ENCODE data around the gene DNAJC16.

DNAJC16 gene

DNA sequence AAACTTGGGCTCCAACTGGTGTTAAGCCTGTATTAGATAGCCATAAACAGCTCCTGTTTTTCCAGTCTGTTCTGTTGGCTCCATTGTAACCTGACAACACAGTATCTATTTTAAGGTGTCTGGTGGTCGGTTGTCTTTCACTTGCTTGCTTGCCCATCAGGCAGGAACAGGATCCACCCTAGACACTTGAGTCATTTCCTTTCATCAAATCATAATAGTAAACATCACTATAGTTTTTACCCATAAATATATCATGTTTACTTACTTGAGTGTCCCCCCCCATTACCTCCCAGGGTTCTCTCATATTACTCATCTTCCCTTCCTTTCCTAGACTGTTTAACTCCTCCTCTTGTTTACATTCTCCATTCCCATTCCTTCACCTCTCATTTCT, 93.5 kb downstream of the DNAJC16 start:
- DNase-seq (ENCODE audit: low read depth in 2 of 3, low spot score in 2 of 3): no peak

DNA sequence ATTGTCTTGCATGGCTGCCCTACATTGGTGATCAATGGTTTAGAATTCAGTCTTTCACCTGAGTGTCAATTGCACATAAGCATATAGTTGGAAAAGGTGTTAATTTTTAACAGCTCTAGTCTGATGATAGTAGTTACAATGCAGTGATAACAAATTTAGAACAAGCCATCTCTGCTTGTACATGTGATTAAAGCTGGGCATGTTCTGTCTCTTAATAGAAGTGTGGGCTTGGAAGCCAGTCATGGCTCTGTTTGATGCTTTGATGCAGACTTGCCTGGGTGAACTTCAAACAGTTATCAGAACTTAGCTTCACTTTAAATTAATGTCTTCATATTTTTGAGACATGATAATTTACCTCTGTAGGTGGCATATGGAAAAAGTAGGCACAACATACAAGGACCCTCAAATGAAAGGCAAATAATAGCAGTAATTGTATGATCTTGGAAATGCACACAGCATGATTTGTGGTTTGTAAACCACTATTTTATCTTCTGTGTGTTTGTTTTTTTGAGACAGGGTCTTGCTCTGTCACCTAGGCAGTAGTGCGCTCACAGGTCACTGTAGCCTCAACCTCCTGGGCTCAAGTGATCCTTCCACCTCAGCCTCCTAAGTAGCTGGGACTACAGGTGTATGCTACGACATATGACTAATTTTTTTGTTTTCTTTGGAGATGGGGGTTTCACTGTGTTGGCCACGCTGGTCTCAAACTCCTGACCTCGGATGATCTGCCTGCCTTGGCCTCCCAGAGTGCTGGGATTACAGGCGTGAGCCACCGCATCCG, 94.4 kb downstream of the DNAJC16 start:
- no peak for DNase-seq (ENCODE audit: low read depth in 2 of 3, low spot score in 2 of 3)

DNA sequence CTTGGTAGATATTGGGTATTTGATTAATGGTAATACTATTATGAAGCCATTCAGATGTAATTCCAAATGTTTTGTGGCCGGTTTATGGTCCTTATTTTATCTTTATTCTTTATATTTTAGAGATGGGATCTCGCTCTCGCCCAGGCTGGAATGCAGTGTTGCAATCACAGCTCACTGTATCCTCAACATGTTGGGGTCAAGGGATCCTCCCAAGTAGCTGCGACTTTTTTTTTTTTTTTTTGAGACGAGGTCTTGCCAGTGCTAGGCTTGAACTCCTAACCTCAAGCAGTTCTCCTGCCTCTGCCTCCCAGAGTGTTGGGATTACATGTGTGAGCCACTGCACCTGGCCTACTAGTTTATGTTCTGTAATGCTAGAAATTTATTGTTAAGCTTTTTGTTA, 95.3 kb downstream of the DNAJC16 start:
- no peak for DNase-seq (ENCODE audit: low read depth in 2 of 3, low spot score in 2 of 3)

GRCh38 chr1:15622712-15623373, 96.2 kb downstream of the DNAJC16 start:
- no peak for DNase-seq (ENCODE audit: low read depth in 2 of 3, low spot score in 2 of 3)

DNA sequence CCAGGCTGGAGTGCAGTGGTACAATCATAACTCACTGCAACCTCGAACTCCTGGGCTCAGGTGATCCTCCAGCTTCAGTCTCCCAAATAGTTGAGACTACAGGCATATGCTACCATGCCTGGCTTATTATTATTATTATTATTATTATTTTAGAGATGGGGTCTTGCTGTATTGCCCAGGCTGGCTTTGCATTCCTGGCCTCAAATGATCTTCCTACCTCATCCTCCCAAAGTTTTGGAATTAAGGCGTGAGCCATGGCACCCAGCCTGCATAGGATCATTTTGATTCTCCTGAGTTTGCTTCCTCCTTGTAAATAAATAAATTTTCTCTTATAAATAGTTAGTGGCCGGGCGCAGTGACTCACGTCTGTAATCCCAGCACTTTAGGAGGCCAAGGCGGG, 96.8 kb downstream of the DNAJC16 start:
- DNase-seq (ENCODE audit: low read depth in 2 of 3, low spot score in 2 of 3): no peak

- DNase-seq (ENCODE audit: low read depth in 2 of 3, low spot score in 2 of 3): no peak
These were observed 97.6 kb downstream of the DNAJC16 start for GRCh38 chr1:15624133-15624714.

GRCh38 chr1:15625056-15625917, 98.6 kb downstream of the DNAJC16 start:
- no peak for DNase-seq (ENCODE audit: low read depth in 2 of 3, low spot score in 2 of 3)

Measured in activated CD8-positive, alpha-beta memory T cell treated with anti-CD3 and anti-CD28 coated beads for 48 hours (primary cell).